GM08714 (cell line): ENCODE measurements around the gene HCST.
"Not testable (repeated sequence)": the region's sequence is repeated elsewhere in the genome, so short reads cannot be mapped to it uniquely, and the experiment has no call there.

Experiments used
- H3K4me3 ChIP-seq: fragments of 200-500 bp; sonication (Bioruptor generic); 2 replicates; pipeline ENCODE4 v1.5.1; 2014; ENCODE audit warnings: mild to moderate bottlenecking, low read length, inconsistent platforms
- ZNF274 ChIP-seq: IDR thresholded peaks from 2 replicates; pipeline ENCODE4 v1.6.1; 2012; ENCODE audit warnings: mild to moderate bottlenecking, low read depth, low read length

HCST gene

DNA sequence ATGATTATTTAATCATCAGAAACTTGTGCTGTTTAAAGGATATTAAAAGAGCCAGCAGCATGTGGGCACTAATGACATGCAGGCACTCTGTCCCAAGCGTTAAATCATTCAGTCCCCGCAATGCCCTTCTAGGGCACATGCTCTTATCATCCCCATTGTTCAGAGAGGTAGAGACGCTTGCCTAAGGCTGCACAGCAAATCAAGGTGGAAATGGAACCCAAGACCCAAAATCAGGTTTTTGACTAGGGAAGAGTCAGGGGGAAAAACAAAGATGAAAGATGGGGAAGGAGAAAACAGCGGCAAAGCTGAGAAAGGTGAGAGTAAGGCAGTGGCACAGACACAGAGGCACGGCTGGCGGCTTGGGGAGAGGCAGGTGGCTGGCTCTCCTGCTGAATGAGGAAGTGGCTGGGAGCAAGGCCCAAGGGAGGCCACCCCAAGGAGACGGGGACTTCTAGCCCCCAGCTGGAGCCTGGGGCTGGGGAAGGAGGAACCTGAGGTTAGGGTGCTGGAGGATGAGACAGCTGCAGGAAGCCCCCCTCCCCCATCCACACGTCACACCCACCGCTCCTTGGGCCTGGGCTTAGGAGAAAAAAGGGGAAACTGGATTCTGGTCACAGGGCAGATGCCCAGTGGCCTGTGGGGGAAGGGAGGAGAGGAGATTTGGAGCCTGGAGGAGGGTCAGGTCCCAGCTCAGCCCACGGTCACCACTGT is 6.8 kb downstream of the HCST start:
- no peak overlapping the region; the same call in 1 of the 2 replicates for H3K4me3 ChIP-seq

GRCh38 chr19:35909684-35910035 is 7.3 kb downstream of the HCST start:
- no peak for TF ChIP-seq ZNF274
- H3K4me3 ChIP-seq = no peak overlapping the region; the same call in 1 of the 2 replicates

More for the DNA sequence above, 6.8 kb downstream of the HCST start:
- TF ChIP-seq ZNF274 = no peak

GRCh38 chr19:35910355-35910754 is 8.0 kb downstream of the HCST start:
- not testable (repeated sequence) for H3K4me3 ChIP-seq

GRCh38 chr19:35911173-35911572 is 8.8 kb downstream of the HCST start:
- TF ChIP-seq ZNF274 = no peak
- H3K4me3 ChIP-seq = no peak overlapping the region

DNA sequence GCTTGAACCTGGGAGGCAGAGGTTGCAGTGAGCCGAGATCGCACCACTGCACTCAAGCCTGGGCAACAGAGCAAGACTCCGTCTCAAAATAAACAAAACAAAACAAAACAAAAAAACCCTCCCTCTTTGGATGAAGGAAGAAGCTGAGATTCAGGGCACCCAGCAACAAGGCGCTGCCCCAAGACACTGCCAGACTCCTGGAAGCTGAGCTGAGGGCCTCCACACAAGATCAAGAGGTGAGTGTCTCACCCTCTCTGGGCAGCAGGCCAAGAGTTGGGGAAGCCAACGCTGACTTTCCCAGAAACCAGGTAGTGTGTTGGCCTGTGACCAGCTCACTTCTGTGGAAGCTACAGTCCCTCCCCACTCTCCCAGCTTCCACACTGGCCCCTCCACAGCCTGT is 9.5 kb downstream of the HCST start:
- no peak for TF ChIP-seq ZNF274
- H3K4me3 ChIP-seq = no peak overlapping the region

GRCh38 chr19:35913589-35913988 is 11.3 kb downstream of the HCST start:
- no peak overlapping the region for H3K4me3 ChIP-seq
- no peak for TF ChIP-seq ZNF274

DNA sequence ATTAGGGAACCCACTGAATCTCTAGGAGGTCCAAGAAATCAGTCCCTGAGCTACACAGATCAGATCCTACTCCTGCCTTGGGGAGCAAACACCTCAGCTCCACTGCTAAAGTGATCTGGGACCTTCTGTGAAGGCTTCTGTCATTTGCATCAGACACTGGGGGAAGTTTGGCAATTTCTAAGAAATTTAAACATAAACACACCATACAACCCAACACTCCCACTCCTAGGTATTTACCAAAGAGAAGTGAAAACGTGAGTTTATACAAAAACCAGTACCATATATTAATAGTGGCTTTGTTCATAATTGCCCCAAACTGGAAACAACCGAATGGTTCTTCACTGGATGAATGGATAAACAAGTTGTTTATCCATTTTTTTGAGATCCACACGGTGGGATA is 13.1 kb downstream of the HCST start:
- no peak for TF ChIP-seq ZNF274
- H3K4me3 ChIP-seq = no peak overlapping the region

GRCh38 chr19:35919306-35919705 is 17.0 kb downstream of the HCST start:
- H3K4me3 ChIP-seq = no peak overlapping the region
- TF ChIP-seq ZNF274 = no peak

DNA sequence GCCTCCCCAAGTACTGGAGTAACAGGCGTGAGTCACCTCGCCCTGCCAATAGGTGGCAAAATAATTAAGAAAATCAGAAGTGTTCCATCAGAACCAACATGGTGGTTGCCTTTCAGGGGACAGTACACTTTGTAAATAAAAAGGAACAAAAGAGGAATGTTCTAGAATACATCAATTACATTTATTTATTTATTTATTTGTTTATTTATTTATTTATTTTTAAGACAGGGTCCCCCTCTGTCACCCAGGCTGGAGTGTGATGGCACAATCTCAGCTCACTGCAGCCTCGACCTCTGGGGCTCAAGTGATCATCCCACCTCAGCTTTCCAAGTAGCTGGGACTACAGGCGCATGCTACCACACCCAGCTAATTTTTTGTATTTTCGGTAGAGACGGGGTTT is 18.7 kb downstream of the HCST start:
- no peak for TF ChIP-seq ZNF274
- H3K4me3 ChIP-seq = no peak overlapping the region

GRCh38 chr19:35925501-35925900 is 23.2 kb downstream of the HCST start:
- H3K4me3 ChIP-seq = no peak overlapping the region
- TF ChIP-seq ZNF274 = no peak

DNA sequence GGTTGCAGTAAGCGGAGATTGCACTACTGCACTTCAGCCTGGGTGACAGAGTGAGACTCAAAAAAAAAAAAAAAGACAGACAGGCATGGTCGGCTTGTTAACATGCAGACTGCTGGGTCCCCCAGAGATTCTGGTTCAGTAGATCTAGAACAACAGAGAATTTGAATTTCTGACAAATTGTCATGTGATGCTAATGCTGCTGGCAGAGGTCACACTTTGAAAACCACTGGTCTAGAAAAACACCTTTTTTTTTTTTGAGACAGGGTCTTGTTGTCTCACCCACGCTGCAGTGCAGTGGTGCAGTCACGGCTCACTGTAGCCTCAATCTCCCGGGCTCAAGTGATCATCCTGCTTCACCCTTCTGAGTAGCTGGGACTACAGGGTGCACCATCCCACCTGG is 26.2 kb downstream of the HCST start:
- no peak for TF ChIP-seq ZNF274
- H3K4me3 ChIP-seq = no peak overlapping the region

- H3K4me3 ChIP-seq = no peak overlapping the region
- TF ChIP-seq ZNF274 = no peak
These were observed 27.5 kb downstream of the HCST start for GRCh38 chr19:35929876-35930275.

DNA sequence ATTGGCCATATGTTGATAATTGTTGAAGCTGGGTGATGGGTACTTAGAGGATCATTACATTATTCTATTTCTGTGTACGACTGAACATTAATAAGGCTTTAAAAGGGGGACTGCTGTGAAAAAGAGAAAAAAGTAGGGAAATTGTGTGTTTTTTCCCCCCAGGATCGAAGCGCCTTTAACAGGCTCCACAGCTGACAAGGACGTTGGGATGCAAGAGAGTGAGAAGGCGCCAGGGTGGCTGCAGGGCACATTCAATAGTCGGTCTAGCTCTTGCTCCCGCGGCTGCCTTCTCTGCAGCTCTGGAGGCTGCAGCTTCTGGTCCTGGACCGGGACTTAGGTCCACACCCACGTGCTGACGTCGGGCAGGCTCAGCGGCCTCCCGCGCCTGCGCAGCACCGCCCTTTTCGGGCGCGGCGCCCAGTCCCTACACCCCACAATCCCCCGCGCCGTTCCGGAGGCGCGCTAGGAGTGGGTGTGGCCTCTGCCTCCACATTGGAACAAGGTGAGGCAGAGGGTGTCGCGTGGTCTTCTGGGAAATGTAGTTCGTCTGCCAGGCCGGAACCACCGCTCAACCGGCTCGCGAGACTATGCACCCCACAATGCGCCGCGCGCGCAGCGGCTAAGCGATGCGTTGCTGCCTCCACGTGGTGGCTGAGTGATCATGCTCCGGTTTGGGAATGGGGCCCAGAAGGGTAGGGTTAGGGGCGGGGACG is 29.0 kb downstream of the HCST start:
- H3K4me3 ChIP-seq = peak overlapping the region; percentile 67
- no peak for TF ChIP-seq ZNF274

GRCh38 chr19:35931874-35932202 is 29.5 kb downstream of the HCST start:
- no peak for TF ChIP-seq ZNF274
- H3K4me3 ChIP-seq = no peak overlapping the region

- TF ChIP-seq ZNF274 = no peak
These were observed 30.1 kb downstream of the HCST start for GRCh38 chr19:35932291-35932936.

More at GRCh38 chr19:35932291-35932936, 30.1 kb downstream of the HCST start:
- H3K4me3 ChIP-seq = no peak overlapping the region
